MM.1S (cell line): ENCODE results near the gene PHOX2A.

Experiments used
- DNase-seq: peaks from one replicate; pipeline ENCODE4 v3.0.0-alpha.2; 2015
- H2AFZ ChIP-seq: fragments of 300-600 bp; sonication (generic); 2 replicates; pipeline ENCODE4 v1.6.0; 2016; ENCODE audit warnings: antibody characterized with exemption, low read length
- H3F3A ChIP-seq: fragments of 300-600 bp; sonication (generic); 2 replicates; pipeline ENCODE4 v1.6.1; 2016; ENCODE audit warnings: mild to moderate bottlenecking, antibody characterized with exemption, low read length, moderate library complexity, mixed read lengths; ENCODE audit not compliant: insufficient read depth
- H3K27ac ChIP-seq: fragments of 300-600 bp; sonication (generic); 2 replicates; pipeline ENCODE4 v1.5.1; 2016; ENCODE audit warnings: mild to moderate bottlenecking, low read length
- H3K27me3 ChIP-seq: fragments of 300-600 bp; sonication (generic); replicated peaks from 2 replicates; pipeline ENCODE4 v1.6.0; 2016; ENCODE audit warnings: low read length; ENCODE audit not compliant: insufficient read depth
- H3K36me3 ChIP-seq: fragments of 300-600 bp; sonication (generic); replicated peaks from 2 replicates; pipeline ENCODE4 v1.6.1; 2016; ENCODE audit warnings: mild to moderate bottlenecking, low read length, mixed read lengths; ENCODE audit not compliant: insufficient read depth
- H3K4me1 ChIP-seq: fragments of 300-600 bp; sonication (generic); 2 replicates; pipeline ENCODE4 v1.6.1; 2016; ENCODE audit warnings: low read length, mixed read lengths
- H3K4me2 ChIP-seq: fragments of 300-600 bp; sonication (generic); 2 replicates; pipeline ENCODE4 v1.6.0; 2016; ENCODE audit warnings: low read depth, low read length
- H3K4me3 ChIP-seq: fragments of 300-600 bp; sonication (generic); 2 replicates; pipeline ENCODE4 v1.5.1; 2016; ENCODE audit warnings: low read length, mixed read lengths
- H3K79me2 ChIP-seq: fragments of 300-600 bp; sonication (generic); 2 replicates; pipeline ENCODE4 v1.6.1; 2016; ENCODE audit warnings: mixed run types, low read length, mixed read lengths
- H3K9ac ChIP-seq: fragments of 300-600 bp; sonication (generic); 2 replicates; pipeline ENCODE4 v1.6.1; 2016; ENCODE audit warnings: low read length, mixed read lengths
- H3K9me2 ChIP-seq: fragments of 300-600 bp; sonication (generic); replicated peaks from 2 replicates; pipeline ENCODE4 v1.6.1; 2016; ENCODE audit warnings: mild to moderate bottlenecking, low read length, mixed read lengths; ENCODE audit not compliant: insufficient read depth
- H3K9me3 ChIP-seq: fragments of 300-600 bp; sonication (generic); replicated peaks from 2 replicates; pipeline ENCODE4 v1.6.1; 2016; ENCODE audit warnings: mild to moderate bottlenecking, low read length, mixed read lengths; ENCODE audit not compliant: insufficient read depth
- H4K20me1 ChIP-seq: fragments of 300-600 bp; sonication (generic); 2 replicates; pipeline ENCODE4 v1.6.1; 2016; ENCODE audit warnings: mild to moderate bottlenecking, low read length, moderate library complexity, mixed read lengths; ENCODE audit not compliant: insufficient read depth
- EZH2 ChIP-seq: fragments of 300-600 bp; sonication (generic); optimal IDR thresholded peaks from 2 replicates; pipeline ENCODE3; 2017; ENCODE audit warnings: low read depth, mild to moderate bottlenecking, antibody characterized with exemption, low read length, mixed read lengths
- EZH2phosphoT487 ChIP-seq: fragments of 300-600 bp; sonication (generic); IDR thresholded peaks from 2 replicates; pipeline ENCODE4 v1.6.1; 2018; ENCODE audit warnings: antibody characterized with exemption, low read length
- TF ChIP-seq, protein P1 (sequence below): fragments of 300-600 bp; sonication (generic); IDR thresholded peaks from 2 replicates; pipeline ENCODE4 v1.5.1; 2016; ENCODE audit warnings: antibody characterized with exemption, low read length, mixed read lengths

PHOX2A gene

DNA sequence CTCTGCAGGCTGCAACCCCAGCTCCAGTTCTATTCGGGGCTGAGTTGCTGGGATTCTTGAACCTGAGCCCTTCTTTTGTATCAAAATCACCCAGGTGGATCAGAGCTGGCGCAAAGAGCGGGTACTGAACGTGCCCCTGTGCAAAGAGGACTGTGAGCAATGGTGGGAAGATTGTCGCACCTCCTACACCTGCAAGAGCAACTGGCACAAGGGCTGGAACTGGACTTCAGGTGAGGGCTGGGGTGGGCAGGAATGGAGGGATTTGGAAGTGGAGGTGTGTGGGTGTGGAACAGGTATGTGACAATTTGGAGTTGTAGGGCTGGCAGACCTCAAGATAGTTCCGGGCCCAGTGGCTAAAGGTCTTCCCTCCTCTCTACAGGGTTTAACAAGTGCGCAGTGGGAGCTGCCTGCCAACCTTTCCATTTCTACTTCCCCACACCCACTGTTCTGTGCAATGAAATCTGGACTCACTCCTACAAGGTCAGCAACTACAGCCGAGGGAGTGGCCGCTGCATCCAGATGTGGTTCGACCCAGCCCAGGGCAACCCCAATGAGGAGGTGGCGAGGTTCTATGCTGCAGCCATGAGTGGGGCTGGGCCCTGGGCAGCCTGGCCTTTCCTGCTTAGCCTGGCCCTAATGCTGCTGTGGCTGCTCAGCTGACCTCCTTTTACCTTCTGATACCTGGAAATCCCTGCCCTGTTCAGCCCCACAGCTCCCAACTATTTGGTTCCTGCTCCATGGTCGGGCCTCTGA is 48.3 kb downstream of the PHOX2A start:
- Histone ChIP-seq H3K27me3 (no peaks in the 10 kb centered on the region), H3K9me3 (no peaks in the 10 kb centered on the region), H3K4me2 (no peak overlapping the region), H2AFZ (no peak overlapping the region), H3K4me1 (no peaks in the 10 kb centered on the region), H3K79me2 (no peaks in the 10 kb centered on the region), H3K36me3 (no peaks in the 10 kb centered on the region), H3K9me2 (no peaks in the 10 kb centered on the region), H3K9ac (no peak overlapping the region), H3F3A (no peaks in the 10 kb centered on the region), H3K4me3 (no peak overlapping the region), H3K27ac (no peak overlapping the region), H4K20me1 (no peaks in the 10 kb centered on the region)
- no peak for TF ChIP-seq EZH2phosphoT487
- no peak for TF ChIP-seq EZH2
- TF ChIP-seq, protein P1, sequence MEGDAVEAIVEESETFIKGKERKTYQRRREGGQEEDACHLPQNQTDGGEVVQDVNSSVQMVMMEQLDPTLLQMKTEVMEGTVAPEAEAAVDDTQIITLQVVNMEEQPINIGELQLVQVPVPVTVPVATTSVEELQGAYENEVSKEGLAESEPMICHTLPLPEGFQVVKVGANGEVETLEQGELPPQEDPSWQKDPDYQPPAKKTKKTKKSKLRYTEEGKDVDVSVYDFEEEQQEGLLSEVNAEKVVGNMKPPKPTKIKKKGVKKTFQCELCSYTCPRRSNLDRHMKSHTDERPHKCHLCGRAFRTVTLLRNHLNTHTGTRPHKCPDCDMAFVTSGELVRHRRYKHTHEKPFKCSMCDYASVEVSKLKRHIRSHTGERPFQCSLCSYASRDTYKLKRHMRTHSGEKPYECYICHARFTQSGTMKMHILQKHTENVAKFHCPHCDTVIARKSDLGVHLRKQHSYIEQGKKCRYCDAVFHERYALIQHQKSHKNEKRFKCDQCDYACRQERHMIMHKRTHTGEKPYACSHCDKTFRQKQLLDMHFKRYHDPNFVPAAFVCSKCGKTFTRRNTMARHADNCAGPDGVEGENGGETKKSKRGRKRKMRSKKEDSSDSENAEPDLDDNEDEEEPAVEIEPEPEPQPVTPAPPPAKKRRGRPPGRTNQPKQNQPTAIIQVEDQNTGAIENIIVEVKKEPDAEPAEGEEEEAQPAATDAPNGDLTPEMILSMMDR = no peak
- DNase-seq = no peak

DNA sequence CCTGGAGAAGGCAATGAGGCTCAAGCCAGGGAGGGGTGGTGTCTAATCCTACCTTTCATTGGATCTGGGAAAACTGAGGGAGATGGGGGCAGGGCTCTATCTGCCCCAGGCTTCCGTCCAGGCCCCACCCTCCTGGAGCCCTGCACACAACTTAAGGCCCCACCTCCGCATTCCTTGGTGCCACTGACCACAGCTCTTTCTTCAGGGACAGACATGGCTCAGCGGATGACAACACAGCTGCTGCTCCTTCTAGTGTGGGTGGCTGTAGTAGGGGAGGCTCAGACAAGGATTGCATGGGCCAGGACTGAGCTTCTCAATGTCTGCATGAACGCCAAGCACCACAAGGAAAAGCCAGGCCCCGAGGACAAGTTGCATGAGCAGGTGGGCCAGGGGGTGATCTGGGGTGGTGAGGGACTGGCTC is 52.0 kb downstream of the PHOX2A start, which contains the start of gene FOLR1:
Gene FOLR1 (plus strand): TSS at position 180 of the 421 bp plus-strand sequence. CDS start 34 bp downstream, at position 214.
- Histone ChIP-seq H3K27ac (no peak within 1 kb of the TSS), H3K4me1 (no peaks in the 10 kb centered on the region), H3K9ac (no peak within 1 kb of the TSS), H4K20me1 (no peaks in the 10 kb centered on the region), H3K79me2 (no peaks in the 10 kb centered on the region), H3K9me2 (no peaks in the 10 kb centered on the region), H3K36me3 (no peaks in the 10 kb centered on the region), H3K4me3 (no peak within 1 kb of the TSS), H2AFZ (no peak within 1 kb of the TSS), H3K4me2 (no peak within 1 kb of the TSS), H3K9me3 (no peaks in the 10 kb centered on the region), H3K27me3 (no peaks in the 10 kb centered on the region), H3F3A (no peaks in the 10 kb centered on the region)
- no peak for TF ChIP-seq EZH2phosphoT487
- TF ChIP-seq EZH2 = no peak
- TF ChIP-seq, protein P1 = no peak
- no peak for DNase-seq

DNA sequence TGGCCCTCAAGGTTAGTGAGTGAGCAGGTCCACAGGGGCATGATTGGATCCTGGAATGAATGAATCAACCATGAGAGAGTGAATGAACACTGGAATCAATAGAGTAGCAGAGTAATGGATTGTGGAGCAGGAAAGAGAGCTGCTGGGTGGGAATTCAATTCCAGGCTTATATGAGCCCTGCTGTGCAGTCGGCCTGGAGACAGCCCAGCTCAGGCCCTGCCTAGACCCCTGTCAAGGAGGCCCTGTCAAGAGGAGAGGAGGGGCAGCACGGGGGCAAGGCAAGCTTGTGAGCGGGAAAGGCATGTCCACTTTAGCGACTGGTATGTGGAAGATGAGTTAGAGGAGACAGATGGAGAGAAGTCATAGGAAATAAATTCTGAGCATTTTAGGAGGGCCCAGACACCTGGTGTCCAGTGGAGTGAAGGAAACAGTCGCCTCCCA is 53.3 kb downstream of the PHOX2A start:
- Histone ChIP-seq H3K27ac (no peak overlapping the region), H3K4me3 (no peak overlapping the region), H2AFZ (no peak overlapping the region), H4K20me1 (no peaks in the 10 kb centered on the region), H3K4me2 (no peak overlapping the region), H3K9ac (no peak overlapping the region), H3K36me3 (no peaks in the 10 kb centered on the region), H3K9me3 (no peaks in the 10 kb centered on the region), H3K4me1 (no peaks in the 10 kb centered on the region), H3K27me3 (no peaks in the 10 kb centered on the region), H3K9me2 (no peaks in the 10 kb centered on the region), H3K79me2 (no peaks in the 10 kb centered on the region), H3F3A (no peaks in the 10 kb centered on the region)
- no peak for DNase-seq
- no peak for TF ChIP-seq EZH2phosphoT487
